Large intestine (tissue), 3 donors: ENCODE measurements around the gene AADAT. TPM values are rescaled to one million over a fixed set of nuclear protein-coding genes. Genes with fewer than 3 reads are reported as not detected.

Source experiments
- DNase-seq, 2 donors: peaks; one replicate each; pipeline versions ENCODE4 v3.0.0 to v3.0.0-alpha.2; 2013
- H3K27ac ChIP-seq: one replicate; pipeline ENCODE4 v1.5.1; 2013; ENCODE audit warnings: low read length
- H3K27me3 ChIP-seq: 2 replicates; pipeline ENCODE4 v1.6.1; 2013; ENCODE audit warnings: low read length; ENCODE audit not compliant: control insufficient read depth, insufficient read depth
- H3K36me3 ChIP-seq: 2 replicates; pipeline ENCODE4 v1.6.1; 2013; ENCODE audit warnings: low read length; ENCODE audit not compliant: control insufficient read depth, insufficient read depth
- H3K4me1 ChIP-seq: one replicate; pipeline ENCODE4 v1.6.1; 2013; ENCODE audit warnings: low read length; ENCODE audit not compliant: control insufficient read depth, insufficient read depth
- H3K4me3 ChIP-seq: one replicate; pipeline ENCODE4 v1.5.1; 2013; ENCODE audit warnings: low read length
- H3K9me3 ChIP-seq: one replicate; pipeline ENCODE4 v1.6.1; 2013; ENCODE audit warnings: mild to moderate bottlenecking, low read depth, low read length, moderate library complexity; ENCODE audit not compliant: control insufficient read depth
- WGBS: methylation state at CpG from one replicate; pipeline ENCODE4 v1.1.5; 2013; ENCODE audit warnings: low lambda C conversion rate; ENCODE audit not compliant: insufficient coverage; 5-methylcytosine and 5-hydroxymethylcytosine counted together
- polyA plus RNA-seq: library from polyadenylated mRNA; unstranded; fragments of 120-200 nt; gene quantifications from one replicate; pipeline ENCODE4 v1.2.1, GENCODE V29; 2013

Gene AADAT
- polyA plus RNA-seq, 1 donor = 35.3 TPM

GRCh38 chr4:170037481-170037880 lies 52.3 kb downstream of the AADAT start:
- no CpG with 5 or more reads among the region's 1 CpG for WGBS
- no peaks in the 10 kb centered on the region for H3K4me1 ChIP-seq

GRCh38 chr4:170035845-170036244 lies 53.9 kb downstream of the AADAT start:
- H3K4me1 ChIP-seq = no peaks in the 10 kb centered on the region
- no peak overlapping the region for H3K4me3 ChIP-seq
- WGBS = no CpG with 5 or more reads among the region's 3 CpGs
- H3K27ac ChIP-seq = no peak overlapping the region
- no peaks in the 10 kb centered on the region for H3K27me3 ChIP-seq
- no peaks in the 10 kb centered on the region for H3K9me3 ChIP-seq
- DNase-seq = no peak
- H3K36me3 ChIP-seq = no peaks in the 10 kb centered on the region

More at GRCh38 chr4:170037481-170037880, 52.3 kb downstream of the AADAT start:
- Histone ChIP-seq H3K27ac (no peak overlapping the region), H3K4me3 (no peak overlapping the region), H3K36me3 (no peaks in the 10 kb centered on the region), H3K27me3 (no peaks in the 10 kb centered on the region), H3K9me3 (no peaks in the 10 kb centered on the region)
- no peak for DNase-seq

DNA sequence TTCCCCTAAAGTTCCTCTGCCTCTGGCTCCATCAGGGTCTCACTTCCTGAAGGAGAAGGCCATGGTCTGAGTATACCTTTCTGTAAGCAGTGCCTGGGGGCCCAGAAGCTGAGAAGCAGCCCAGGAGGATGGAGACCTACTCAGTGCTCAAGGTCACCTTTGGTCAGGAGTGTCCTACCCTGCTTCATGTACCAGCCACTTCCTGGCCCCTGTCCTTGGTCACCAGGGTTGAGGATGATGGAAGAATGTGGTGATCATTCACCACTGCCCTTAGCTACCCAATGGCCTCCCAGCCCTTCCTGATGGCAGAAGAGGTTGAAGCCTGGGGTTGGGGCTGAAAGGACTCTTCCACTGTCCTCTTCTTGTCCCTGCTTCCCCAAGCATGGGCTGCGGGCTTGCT lies 54.5 kb downstream of the AADAT start:
- no peaks in the 10 kb centered on the region for H3K36me3 ChIP-seq
- no peak for DNase-seq
- no peak overlapping the region for H3K27ac ChIP-seq
- no peaks in the 10 kb centered on the region for H3K27me3 ChIP-seq
- no CpG with 5 or more reads among the region's 1 CpG for WGBS
- H3K4me1 ChIP-seq = no peaks in the 10 kb centered on the region
- no peaks in the 10 kb centered on the region for H3K9me3 ChIP-seq
- H3K4me3 ChIP-seq = no peak overlapping the region

DNA sequence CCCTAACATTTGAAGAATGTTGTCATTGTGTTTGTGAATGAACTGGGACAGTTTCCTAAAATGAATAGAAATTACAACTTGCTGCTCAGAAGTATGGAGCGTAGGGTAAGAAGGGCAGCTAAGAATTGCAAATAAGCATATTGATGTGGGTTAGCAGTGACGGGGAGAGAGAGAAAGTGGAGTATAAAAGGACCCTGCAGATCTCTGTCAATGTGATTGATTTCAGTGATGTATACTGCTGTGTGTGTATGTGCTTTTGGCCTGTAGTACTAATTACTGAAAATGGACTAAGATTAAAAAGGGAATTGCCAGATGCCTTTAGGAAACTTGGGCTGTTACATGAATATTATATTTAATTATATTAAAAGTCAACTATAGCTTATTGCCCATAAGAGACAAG lies 55.8 kb downstream of the AADAT start:
- 75% methylated on average over 2 of the region's 2 CpGs for WGBS
- DNase-seq = no peak
- H3K4me3 ChIP-seq = no peak overlapping the region
- no peaks in the 10 kb centered on the region for H3K36me3 ChIP-seq
- H3K27me3 ChIP-seq = no peaks in the 10 kb centered on the region
- H3K9me3 ChIP-seq = no peaks in the 10 kb centered on the region
- no peaks in the 10 kb centered on the region for H3K4me1 ChIP-seq
- H3K27ac ChIP-seq = no peak overlapping the region

- no peak overlapping the region for H3K27ac ChIP-seq
- no peak overlapping the region for H3K4me3 ChIP-seq
- no peaks in the 10 kb centered on the region for H3K36me3 ChIP-seq
- peaks cover 6% of the 10 kb centered on the region for H3K27me3 ChIP-seq
- H3K4me1 ChIP-seq = peaks cover 7% of the 10 kb centered on the region
- DNase-seq = peak in 1 of 2 donors; percentile 13
- 29% methylated on average over 1 of the region's 1 CpG for WGBS
- peaks cover 5% of the 10 kb centered on the region for H3K9me3 ChIP-seq
These were observed 59.6 kb downstream of the AADAT start for GRCh38 chr4:170030121-170030520.

DNA sequence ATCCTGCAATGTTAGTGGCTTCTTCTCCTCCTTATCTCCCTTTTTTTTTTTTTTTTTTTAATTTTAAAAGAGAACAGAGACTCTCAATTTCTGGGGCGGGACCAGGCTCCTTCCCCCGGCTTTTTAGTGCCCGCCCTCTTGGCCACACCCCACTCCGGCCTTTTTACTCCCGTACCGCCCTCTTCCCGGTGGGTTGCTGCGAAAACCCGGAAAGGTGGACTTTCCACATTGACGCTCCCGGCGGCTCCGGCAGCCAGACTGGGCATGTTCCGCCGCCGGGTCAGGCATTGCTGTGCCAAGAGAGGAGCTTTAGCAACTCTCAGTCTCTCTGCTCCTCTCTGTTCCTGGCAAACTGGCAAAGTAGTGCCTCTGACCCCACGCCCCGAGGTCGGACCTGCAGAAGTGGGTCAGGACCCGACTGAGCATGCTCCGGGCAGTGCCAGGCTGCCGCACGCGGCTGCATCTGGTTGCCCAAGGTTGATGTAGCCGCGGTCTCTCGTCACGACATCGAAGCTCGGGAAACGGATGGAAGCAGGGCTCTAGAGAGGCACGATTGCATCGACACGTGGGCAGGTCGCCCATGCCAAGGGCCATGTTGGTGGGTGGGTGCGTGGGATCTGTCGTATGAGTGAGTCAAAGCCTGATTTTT lies 62.5 kb downstream of the AADAT start:
- Histone ChIP-seq H3K4me3 (peak overlapping the region; percentile 89), H3K27me3 (peaks cover 13% of the 10 kb centered on the region)
- WGBS = no CpG with 5 or more reads among the region's 37 CpGs

GRCh38 chr4:170026253-170027021 lies 63.3 kb downstream of the AADAT start, which contains the start of gene MFAP3L:
MFAP3L (minus strand) TSS chr4:170026395; CDS start chr4:170005877, 20,518 bp downstream.
- Histone ChIP-seq H3K9me3 (peaks cover 5% of the 10 kb centered on the region), H3K4me1 (peaks cover 7% of the 10 kb centered on the region), H3K27ac (peak within 1 kb of the TSS; percentile 95), H3K36me3 (no peaks in the 10 kb centered on the region), H3K4me3 (peak within 1 kb of the TSS; percentile 89), H3K27me3 (peaks cover 13% of the 10 kb centered on the region)
- DNase-seq = peak; percentile 85 to 95
- 0% methylated on average over 1 of the region's 86 CpGs for WGBS

More for the DNA sequence above, 62.5 kb downstream of the AADAT start:
- Histone ChIP-seq H3K36me3 (no peaks in the 10 kb centered on the region), H3K27ac (peak overlapping the region; percentile 95), H3K4me1 (peaks cover 7% of the 10 kb centered on the region), H3K9me3 (peaks cover 5% of the 10 kb centered on the region)
- peak; percentile 91 to 97 for DNase-seq

DNA sequence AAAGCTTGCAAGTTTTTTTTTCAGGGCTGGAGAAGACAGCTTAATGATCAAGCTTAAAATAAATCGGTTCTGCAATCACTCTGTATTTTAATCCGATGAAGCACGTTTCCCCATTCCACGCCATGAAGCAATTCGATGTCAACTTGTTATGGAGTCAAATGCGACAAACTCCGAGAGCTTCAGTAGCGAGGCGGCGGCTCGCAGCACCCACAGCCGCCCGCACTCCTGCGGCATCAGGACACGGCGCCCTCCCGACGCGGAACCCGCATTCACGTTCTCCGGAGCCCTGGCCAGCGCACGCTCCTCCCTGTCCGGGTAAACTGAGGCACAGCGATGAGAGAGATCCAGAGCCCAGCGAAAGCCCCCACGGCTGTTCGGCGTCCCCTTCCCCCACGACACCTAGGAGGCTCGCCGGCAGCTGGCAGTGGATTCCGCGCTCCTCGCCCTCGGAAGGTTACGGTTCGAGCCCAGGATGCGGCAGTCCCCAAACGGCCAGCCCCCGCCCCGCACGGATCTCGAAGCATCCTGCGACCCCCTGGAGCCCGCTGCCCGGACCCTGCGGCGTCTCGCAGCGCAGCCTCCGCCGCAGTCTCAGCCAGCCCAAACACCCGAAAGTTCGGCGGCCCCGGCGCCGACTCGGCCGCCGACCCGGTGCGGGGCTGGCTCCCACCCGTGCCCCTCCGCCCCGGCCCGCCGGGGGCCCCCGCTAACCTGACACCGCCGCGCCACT lies 64.1 kb downstream of the AADAT start:
- Histone ChIP-seq H3K9me3 (peaks cover 5% of the 10 kb centered on the region), H3K36me3 (no peaks in the 10 kb centered on the region), H3K27me3 (peaks cover 13% of the 10 kb centered on the region), H3K4me1 (peaks cover 7% of the 10 kb centered on the region), H3K27ac (no peak overlapping the region), H3K4me3 (peak overlapping the region; percentile 55)
- peak in 1 of 2 donors; percentile 34 for DNase-seq
- WGBS = 0% methylated on average over 2 of the region's 74 CpGs

DNA sequence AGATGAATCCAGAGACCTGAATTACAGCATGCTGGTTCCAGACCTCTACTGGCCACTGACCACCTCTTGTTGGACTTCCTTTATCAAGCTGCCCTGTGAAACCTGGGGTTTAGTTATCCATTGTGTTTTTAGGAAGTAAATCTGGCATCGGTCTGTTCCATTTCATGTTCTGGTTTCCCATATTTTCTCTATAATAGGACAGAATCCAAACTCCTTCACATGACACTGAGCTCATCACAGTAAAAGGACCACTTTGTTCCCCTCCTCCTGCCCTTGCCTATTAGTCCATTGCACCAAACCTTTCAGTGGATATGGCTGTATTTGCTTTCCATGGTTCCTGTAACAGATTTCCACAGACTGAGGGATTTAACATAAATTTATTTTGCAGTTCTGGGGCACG lies 67.5 kb downstream of the AADAT start:
- H3K4me1 ChIP-seq = peaks cover 2% of the 10 kb centered on the region
- peaks cover 5% of the 10 kb centered on the region for H3K9me3 ChIP-seq
- no peak for DNase-seq
- no peak overlapping the region for H3K4me3 ChIP-seq
- H3K36me3 ChIP-seq = no peaks in the 10 kb centered on the region
- peaks cover 13% of the 10 kb centered on the region for H3K27me3 ChIP-seq
- WGBS = 80% methylated on average over 1 of the region's 2 CpGs
- H3K27ac ChIP-seq = no peak overlapping the region

GRCh38 chr4:170017252-170017651 lies 72.5 kb downstream of the AADAT start:
- H3K4me3 ChIP-seq = no peak overlapping the region
- no peak overlapping the region for H3K27ac ChIP-seq
- H3K27me3 ChIP-seq = no peaks in the 10 kb centered on the region
- H3K36me3 ChIP-seq = no peaks in the 10 kb centered on the region
- H3K4me1 ChIP-seq = no peaks in the 10 kb centered on the region
- H3K9me3 ChIP-seq = no peaks in the 10 kb centered on the region
- no CpG with 5 or more reads among the region's 3 CpGs for WGBS
- no peak for DNase-seq
